ENCODE measurements around the gene ARFGEF3. TPM values are rescaled to one million over a fixed set of nuclear protein-coding genes. Genes with fewer than 3 reads are reported as not detected.
"Not testable (repeated sequence)": the region's sequence is repeated elsewhere in the genome, so short reads cannot be mapped to it uniquely, and the experiment has no call there.

Gene ARFGEF3, protein sequence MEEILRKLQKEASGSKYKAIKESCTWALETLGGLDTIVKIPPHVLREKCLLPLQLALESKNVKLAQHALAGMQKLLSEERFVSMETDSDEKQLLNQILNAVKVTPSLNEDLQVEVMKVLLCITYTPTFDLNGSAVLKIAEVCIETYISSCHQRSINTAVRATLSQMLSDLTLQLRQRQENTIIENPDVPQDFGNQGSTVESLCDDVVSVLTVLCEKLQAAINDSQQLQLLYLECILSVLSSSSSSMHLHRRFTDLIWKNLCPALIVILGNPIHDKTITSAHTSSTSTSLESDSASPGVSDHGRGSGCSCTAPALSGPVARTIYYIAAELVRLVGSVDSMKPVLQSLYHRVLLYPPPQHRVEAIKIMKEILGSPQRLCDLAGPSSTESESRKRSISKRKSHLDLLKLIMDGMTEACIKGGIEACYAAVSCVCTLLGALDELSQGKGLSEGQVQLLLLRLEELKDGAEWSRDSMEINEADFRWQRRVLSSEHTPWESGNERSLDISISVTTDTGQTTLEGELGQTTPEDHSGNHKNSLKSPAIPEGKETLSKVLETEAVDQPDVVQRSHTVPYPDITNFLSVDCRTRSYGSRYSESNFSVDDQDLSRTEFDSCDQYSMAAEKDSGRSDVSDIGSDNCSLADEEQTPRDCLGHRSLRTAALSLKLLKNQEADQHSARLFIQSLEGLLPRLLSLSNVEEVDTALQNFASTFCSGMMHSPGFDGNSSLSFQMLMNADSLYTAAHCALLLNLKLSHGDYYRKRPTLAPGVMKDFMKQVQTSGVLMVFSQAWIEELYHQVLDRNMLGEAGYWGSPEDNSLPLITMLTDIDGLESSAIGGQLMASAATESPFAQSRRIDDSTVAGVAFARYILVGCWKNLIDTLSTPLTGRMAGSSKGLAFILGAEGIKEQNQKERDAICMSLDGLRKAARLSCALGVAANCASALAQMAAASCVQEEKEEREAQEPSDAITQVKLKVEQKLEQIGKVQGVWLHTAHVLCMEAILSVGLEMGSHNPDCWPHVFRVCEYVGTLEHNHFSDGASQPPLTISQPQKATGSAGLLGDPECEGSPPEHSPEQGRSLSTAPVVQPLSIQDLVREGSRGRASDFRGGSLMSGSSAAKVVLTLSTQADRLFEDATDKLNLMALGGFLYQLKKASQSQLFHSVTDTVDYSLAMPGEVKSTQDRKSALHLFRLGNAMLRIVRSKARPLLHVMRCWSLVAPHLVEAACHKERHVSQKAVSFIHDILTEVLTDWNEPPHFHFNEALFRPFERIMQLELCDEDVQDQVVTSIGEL (N-terminal part only)
- under 1 TPM; 0.72 TPM for total RNA-seq

DNA sequence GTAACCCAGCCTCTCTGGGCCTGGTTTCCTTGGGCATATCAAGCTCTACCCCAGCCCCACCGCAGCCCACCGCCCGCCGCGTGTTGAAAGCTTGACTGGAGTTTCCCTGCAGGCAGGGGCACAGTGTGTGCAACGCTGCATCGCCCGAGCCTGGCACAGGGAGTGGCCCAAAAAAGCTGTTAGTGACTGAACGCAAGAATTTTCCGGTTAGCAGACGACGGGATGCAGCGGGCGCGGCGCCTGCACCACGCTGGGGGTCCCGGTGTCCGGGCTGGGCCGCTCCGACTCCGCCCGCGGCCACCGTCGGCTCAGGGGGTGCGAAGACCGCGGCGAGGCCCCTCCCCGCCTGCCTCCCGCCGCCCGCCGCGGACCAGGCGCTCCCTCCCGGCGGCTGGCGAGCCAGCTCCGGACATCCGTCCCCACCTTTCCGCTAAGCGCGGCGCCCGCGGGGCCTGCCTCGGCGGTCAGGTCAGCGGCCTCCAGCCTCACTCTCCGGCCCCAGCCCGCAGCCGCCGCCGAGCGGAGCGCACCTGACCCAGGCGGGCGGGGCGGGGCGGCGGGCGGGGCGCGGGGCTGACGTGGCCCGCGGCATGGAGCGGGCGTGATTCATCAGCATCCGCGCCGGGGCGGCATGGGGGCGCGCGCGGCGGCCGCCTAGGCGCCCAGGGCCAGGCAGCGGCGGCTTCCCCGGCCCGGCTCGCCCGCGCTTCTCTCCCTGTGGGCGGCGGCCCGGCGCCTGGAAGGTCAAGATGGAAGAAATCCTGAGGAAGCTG is at the start of gene ARFGEF3:
Gene ARFGEF3 (plus strand): TSS at position 602 of the 773 bp plus-strand sequence. CDS start 148 bp downstream, at position 750.
- DNase-seq: peak; percentile 70
- CTCF ChIA-PET: no interaction called here
- Mint-ChIP-seq H3K36me3 (ENCODE audit: low read depth) (no peaks in the 10 kb centered on the region), H3K27ac (no peak within 1 kb of the TSS), H3K4me3 (peak within 1 kb of the TSS; percentile 68), H3K27me3 (ENCODE audit: low read depth) (peaks cover 59% of the 10 kb centered on the region), H3K4me1 (ENCODE audit: low read depth) (peaks cover 11% of the 10 kb centered on the region), H3K9me3 (no peaks in the 10 kb centered on the region)
- intact Hi-C loops (cut with micrococcal nuclease): loop anchor here (1.0 to 2.0 kb wide), 3 partner anchors 45 to 347 kb away; partner anchors contain the start of gene HEBP2

DNA sequence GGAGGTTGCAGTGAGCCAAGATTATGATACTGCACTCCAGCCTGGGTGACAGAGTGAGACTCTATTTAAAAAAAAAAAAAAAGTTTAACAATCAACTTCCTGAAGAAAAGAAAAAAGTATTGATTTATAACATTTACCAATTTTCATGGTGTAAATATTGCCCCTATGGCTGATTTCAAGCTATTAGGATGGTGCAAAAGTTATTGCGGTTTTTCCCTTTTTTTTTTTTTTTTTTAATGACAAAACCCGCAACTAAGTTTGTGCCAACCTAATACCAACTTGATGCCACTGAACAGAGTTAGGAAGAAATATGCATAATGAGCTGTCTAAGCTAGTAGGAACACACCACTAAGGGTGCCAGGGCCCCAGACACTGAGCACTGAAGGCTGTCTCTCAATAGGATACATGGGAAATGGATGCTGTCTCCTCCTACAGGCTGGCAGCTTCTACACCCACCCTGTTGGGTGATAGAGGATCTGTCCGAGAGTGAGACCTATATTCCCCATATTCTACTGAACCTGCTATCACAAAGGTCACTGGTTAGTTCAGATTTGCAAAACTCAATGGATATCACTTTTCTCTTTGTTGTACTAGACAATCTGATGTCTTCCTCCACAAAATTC is 48.0 kb upstream of the ARFGEF3 start:
- no peaks in the 10 kb centered on the region for H3K9me3 Mint-ChIP-seq
- peaks cover 10% of the 10 kb centered on the region for H3K4me1 Mint-ChIP-seq (ENCODE audit: low read depth)
- intact Hi-C loops (cut with micrococcal nuclease): loop anchor here (10.0 kb wide), 1 partner anchor 871 kb away; the partner anchor contains the start of gene REPS1
- H3K4me3 Mint-ChIP-seq: no peak overlapping the region
- DNase-seq: no peak
- peaks cover 17% of the 10 kb centered on the region for H3K27me3 Mint-ChIP-seq (ENCODE audit: low read depth)
- H3K36me3 Mint-ChIP-seq (ENCODE audit: low read depth): no peaks in the 10 kb centered on the region
- H3K27ac Mint-ChIP-seq: no peak overlapping the region
- CTCF ChIA-PET: interaction anchor here (0.6 to 4.1 kb wide), 7 partner anchors 142 to 1345 kb away, joined by 3 to 38 read pairs (median 5); no protein-coding TSS in a partner anchor

DNA sequence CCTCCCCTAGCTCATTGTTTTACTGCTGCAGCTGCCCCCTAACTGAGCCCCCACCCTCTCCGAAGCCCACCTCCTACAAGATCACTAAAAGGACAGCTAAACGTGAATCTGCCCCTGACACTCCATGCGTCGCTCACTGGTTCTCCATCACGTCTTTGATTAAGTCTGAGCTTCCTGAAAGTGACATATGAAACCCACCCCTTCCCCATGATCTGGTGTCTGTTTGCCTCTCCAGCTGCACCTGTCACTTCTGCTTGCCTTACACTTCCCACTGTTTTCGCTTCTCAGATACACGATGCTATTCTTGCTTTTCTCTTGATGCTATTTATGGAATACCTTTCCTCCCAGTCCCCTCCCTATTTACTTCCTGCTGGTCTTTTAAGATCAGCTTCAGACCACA is 46.5 kb upstream of the ARFGEF3 start:
- H3K4me1 Mint-ChIP-seq (ENCODE audit: low read depth): peaks cover 6% of the 10 kb centered on the region
- H3K4me3 Mint-ChIP-seq: no peak overlapping the region
- no peak overlapping the region for H3K27ac Mint-ChIP-seq
- DNase-seq: no peak
- H3K27me3 Mint-ChIP-seq (ENCODE audit: low read depth): peaks cover 12% of the 10 kb centered on the region
- H3K9me3 Mint-ChIP-seq: no peaks in the 10 kb centered on the region
- no peaks in the 10 kb centered on the region for H3K36me3 Mint-ChIP-seq (ENCODE audit: low read depth)
- CTCF ChIA-PET: interaction anchor here (0.7 to 4.1 kb wide), 25 partner anchors 9 to 649 kb away, joined by 3 to 47 read pairs (median 5); partner anchors contain the start of genes HEBP2 and PERP
- intact Hi-C loops (cut with micrococcal nuclease): loop anchor here (10.0 kb wide), 1 partner anchor 870 kb away; the partner anchor contains the start of gene REPS1

DNA sequence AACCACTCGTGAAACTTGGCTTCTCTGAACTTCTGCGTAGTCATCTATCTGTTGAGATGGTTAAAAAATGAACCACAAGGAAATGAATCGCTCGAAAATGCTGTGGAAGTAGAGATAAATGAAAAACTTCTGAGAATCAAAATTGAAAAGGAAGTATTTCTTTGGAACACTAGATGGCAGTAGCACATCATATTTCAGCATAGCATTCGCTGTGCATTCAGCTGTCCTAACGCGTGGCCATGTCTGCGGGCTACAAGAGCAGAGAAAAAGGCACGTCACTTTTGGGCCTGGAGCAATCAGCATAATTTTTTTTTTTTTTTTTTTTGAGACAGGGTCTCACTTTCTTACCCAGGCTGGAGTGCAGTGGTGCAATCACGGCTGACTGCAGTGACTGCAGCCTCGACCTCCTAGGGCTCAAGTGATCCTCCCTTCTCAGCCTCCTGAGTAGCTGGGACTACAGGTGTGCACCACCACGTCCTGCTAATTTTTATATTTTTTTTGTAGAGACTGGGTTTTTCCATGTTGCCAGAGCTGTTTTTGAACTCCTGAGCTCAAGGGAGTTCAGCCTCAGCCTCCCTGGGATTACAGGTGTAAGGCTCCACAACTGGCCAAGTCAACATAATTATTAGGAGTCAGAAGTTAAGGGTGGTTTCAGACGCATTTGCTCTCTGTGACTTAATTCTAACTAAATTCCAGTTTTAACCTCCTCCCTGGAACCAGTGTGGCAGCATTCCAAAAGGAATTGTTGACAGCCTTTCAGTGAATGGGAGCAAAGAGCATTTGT is 45.7 kb upstream of the ARFGEF3 start:
- H3K9me3 Mint-ChIP-seq: no peaks in the 10 kb centered on the region
- no peaks in the 10 kb centered on the region for H3K36me3 Mint-ChIP-seq (ENCODE audit: low read depth)
- H3K4me1 Mint-ChIP-seq (ENCODE audit: low read depth): peaks cover 6% of the 10 kb centered on the region
- intact Hi-C loops (cut with micrococcal nuclease): loop anchor here (1.0 to 10.0 kb wide), 8 partner anchors 45 to 869 kb away; partner anchors contain the start of genes ARFGEF3 and REPS1
- H3K27ac Mint-ChIP-seq: no peak overlapping the region
- CTCF ChIA-PET: interaction anchor here (0.6 to 4.1 kb wide), 43 partner anchors 8 to 655 kb away, joined by 3 to 47 read pairs (median 4); partner anchors contain the start of genes HEBP2 and PERP
- peak; percentile 60 for DNase-seq
- H3K4me3 Mint-ChIP-seq: no peak overlapping the region
- H3K27me3 Mint-ChIP-seq (ENCODE audit: low read depth): peaks cover 12% of the 10 kb centered on the region

DNA sequence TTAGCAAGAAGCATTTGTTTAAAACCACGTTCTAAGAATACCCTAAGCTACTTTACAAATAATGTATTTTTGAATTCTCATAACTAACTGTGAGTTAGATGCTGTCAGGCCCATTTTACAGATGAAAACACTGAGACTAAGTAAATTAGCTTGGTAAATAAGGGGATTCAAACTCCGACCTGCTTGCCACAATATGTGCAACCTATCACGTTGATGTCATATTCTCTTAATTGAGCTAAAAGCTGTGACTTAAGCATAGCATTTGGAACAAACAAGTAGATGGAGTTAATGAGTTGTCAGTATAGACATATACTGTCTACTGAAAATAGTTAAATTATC is 45.1 kb upstream of the ARFGEF3 start:
- H3K36me3 Mint-ChIP-seq (ENCODE audit: low read depth): no peaks in the 10 kb centered on the region
- CTCF ChIA-PET: interaction anchor here (0.5 to 4.1 kb wide), 30 partner anchors 8 to 654 kb away, joined by 3 to 47 read pairs (median 4); partner anchors contain the start of genes HEBP2 and PERP
- intact Hi-C loops (cut with micrococcal nuclease): loop anchor here (1.0 to 10.0 kb wide), 8 partner anchors 44 to 868 kb away; partner anchors contain the start of genes ARFGEF3 and REPS1
- DNase-seq: no peak
- no peak overlapping the region for H3K4me3 Mint-ChIP-seq
- H3K27me3 Mint-ChIP-seq (ENCODE audit: low read depth): peaks cover 12% of the 10 kb centered on the region
- peaks cover 6% of the 10 kb centered on the region for H3K4me1 Mint-ChIP-seq (ENCODE audit: low read depth)
- H3K27ac Mint-ChIP-seq: no peak overlapping the region
- H3K9me3 Mint-ChIP-seq: no peaks in the 10 kb centered on the region

DNA sequence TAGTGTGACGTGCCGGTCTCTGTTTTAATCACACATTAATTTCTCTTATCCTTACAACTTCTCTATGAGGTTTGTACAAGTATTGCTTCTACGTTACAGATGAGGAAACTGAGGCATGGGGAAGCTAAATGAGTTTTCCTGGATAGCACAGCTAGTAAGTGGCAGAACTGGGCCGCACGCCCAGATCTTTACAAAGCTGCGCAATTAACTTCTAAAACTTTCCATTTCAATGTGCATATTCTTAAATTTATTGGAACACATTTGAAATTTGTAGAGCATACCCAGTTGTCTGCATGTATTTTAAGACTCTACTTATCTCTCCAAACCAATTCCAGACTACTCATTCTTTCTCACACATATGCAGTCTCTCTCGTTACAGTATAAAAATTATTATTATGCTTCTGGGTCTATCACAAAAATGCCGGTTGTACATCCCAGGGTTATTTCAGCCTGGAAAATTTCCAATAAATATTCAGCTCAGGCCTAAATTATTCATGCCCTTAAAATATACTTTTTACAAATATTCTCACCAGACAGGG is 44.3 kb upstream of the ARFGEF3 start:
- intact Hi-C loops (cut with micrococcal nuclease): loop anchor here (2.0 to 10.0 kb wide), 4 partner anchors 43 to 867 kb away; partner anchors contain the start of genes ARFGEF3 and REPS1

DNA sequence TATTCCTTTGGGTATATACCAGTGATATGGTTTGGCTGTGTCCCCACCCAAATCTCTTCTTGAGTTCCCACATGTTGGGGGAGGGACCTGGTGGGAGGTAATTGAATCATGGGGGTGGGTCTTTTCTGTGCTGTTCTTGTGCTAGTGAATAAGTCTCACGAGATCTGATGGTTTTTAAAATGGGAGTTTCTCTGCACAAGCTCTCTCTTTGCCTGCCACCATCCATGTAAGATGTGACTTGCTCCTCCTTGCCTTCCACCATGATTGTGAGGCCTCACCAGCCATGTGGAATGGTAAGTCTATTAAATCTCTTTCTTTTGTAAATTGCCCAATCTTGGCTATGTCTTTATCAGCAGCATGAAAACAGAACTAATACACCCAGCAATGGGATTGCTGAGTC is 42.5 kb upstream of the ARFGEF3 start:
- peaks cover 15% of the 10 kb centered on the region for H3K27me3 Mint-ChIP-seq (ENCODE audit: low read depth)
- not testable (repeated sequence) for H3K4me1 Mint-ChIP-seq (ENCODE audit: low read depth); H3K27ac Mint-ChIP-seq; H3K9me3 Mint-ChIP-seq; DNase-seq; H3K36me3 Mint-ChIP-seq (ENCODE audit: low read depth); H3K4me3 Mint-ChIP-seq
- intact Hi-C loops (cut with micrococcal nuclease): loop anchor here (10.0 kb wide), 1 partner anchor 866 kb away; the partner anchor contains the start of gene REPS1
- CTCF ChIA-PET: interaction anchor here (0.6 kb wide), 1 partner anchor 66 kb away, joined by 3 read pairs; no protein-coding TSS in a partner anchor

More for the DNA sequence above, 44.3 kb upstream of the ARFGEF3 start:
- peaks cover 12% of the 10 kb centered on the region for H3K27me3 Mint-ChIP-seq (ENCODE audit: low read depth)
- no peak overlapping the region for H3K27ac Mint-ChIP-seq
- DNase-seq: no peak
- peaks cover 6% of the 10 kb centered on the region for H3K4me1 Mint-ChIP-seq (ENCODE audit: low read depth)
- no peaks in the 10 kb centered on the region for H3K36me3 Mint-ChIP-seq (ENCODE audit: low read depth)
- H3K4me3 Mint-ChIP-seq: no peak overlapping the region
- no peaks in the 10 kb centered on the region for H3K9me3 Mint-ChIP-seq
- CTCF ChIA-PET: interaction anchor here (0.5 to 4.1 kb wide), 18 partner anchors 8 to 1132 kb away, joined by 3 to 47 read pairs (median 6); partner anchors contain the start of genes HEBP2 and PERP

DNA sequence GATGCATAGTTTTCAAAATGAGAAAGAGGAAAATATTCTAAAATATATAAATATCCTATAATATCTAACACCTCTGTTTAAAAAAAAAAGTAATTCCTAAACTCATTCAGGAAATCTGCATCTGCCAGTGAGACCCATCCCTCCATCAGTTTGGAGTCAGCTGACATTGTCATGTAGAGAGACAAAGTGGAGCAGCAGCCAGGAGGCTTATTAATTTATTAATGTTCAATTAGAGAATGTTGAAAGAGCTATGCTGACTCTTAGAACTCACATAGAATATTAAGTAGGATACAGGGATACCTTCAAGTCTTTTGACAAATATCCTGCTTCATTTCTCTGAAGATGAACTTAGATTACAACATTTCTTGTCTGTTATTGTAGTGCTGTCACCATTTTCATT is 41.8 kb upstream of the ARFGEF3 start:
- no peak for DNase-seq
- Mint-ChIP-seq H3K36me3 (ENCODE audit: low read depth) (no peaks in the 10 kb centered on the region), H3K4me3 (no peak overlapping the region), H3K9me3 (no peaks in the 10 kb centered on the region), H3K27ac (no peak overlapping the region), H3K27me3 (ENCODE audit: low read depth) (peaks cover 14% of the 10 kb centered on the region), H3K4me1 (ENCODE audit: low read depth) (peaks cover 6% of the 10 kb centered on the region)
- intact Hi-C loops (cut with micrococcal nuclease): loop anchor here (10.0 kb wide), 1 partner anchor 865 kb away; the partner anchor contains the start of gene REPS1
- CTCF ChIA-PET: no interaction called here

DNA sequence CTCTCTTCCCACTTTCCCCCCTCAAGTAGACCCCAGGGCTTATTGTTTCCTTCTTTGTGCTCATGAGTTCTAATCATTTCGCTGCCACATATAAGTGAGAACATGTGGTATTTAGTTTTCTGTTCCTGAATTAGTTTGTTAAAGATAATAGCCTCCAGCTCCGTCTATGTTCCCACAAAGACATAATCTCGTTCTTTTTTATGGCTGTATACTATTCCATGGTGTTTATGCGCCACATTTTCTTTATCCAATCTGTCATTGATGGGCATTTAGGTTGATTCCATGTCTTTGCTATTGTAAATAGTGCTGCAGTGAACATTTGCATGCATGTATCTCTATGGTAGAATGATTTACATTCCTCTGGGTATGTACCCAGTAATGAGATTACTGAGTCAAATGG is 37.6 kb upstream of the ARFGEF3 start:
- no peaks in the 10 kb centered on the region for H3K4me1 Mint-ChIP-seq (ENCODE audit: low read depth)
- DNase-seq: no peak
- CTCF ChIA-PET: interaction anchor here (1.1 to 3.6 kb wide), 3 partner anchors 8 to 385 kb away, joined by 3 to 10 read pairs (median 3); no protein-coding TSS in a partner anchor
- intact Hi-C loops (cut with micrococcal nuclease): no loop called here
- no peak overlapping the region for H3K4me3 Mint-ChIP-seq
- H3K27me3 Mint-ChIP-seq (ENCODE audit: low read depth): peaks cover 6% of the 10 kb centered on the region
- H3K36me3 Mint-ChIP-seq (ENCODE audit: low read depth): no peaks in the 10 kb centered on the region
- H3K27ac Mint-ChIP-seq: no peak overlapping the region
- H3K9me3 Mint-ChIP-seq: no peaks in the 10 kb centered on the region

DNA sequence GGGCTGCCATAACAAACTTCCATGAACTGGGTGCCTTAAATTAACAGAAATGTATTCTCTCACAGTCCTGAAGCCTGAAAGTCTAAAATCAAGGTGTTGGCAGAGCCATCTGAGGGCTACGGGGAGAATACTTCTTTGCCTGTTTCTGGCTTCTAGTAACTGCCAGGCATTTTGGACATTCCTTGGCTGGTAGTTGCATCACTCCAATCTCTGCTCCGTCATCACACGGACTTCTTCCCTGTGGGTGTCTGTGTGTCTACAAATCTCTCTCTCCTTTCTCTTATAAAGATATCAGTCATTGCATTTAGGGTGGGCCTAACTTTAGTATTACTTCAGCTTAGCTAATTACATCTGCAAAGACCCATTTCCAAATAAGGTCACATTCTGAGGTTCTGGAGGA is 33.6 kb upstream of the ARFGEF3 start:
- no peak for DNase-seq
- intact Hi-C loops (cut with micrococcal nuclease): no loop called here
- no peak overlapping the region for H3K4me3 Mint-ChIP-seq
- no peaks in the 10 kb centered on the region for H3K4me1 Mint-ChIP-seq (ENCODE audit: low read depth)
- no peak overlapping the region for H3K27ac Mint-ChIP-seq
- CTCF ChIA-PET: no interaction called here
- no peaks in the 10 kb centered on the region for H3K36me3 Mint-ChIP-seq (ENCODE audit: low read depth)
- H3K27me3 Mint-ChIP-seq (ENCODE audit: low read depth): peaks cover 6% of the 10 kb centered on the region
- no peaks in the 10 kb centered on the region for H3K9me3 Mint-ChIP-seq
